Left ventricle myocardium inferior (tissue), 1 donor: Measurements from ENCODE around the gene RPS16. TPM values are rescaled to one million over a fixed set of nuclear protein-coding genes. Genes with fewer than 3 reads are reported as not detected.
"Not testable (repeated sequence)": the region's sequence is repeated elsewhere in the genome, so short reads cannot be mapped to it uniquely, and the experiment has no call there.

ENCODE experiments used
- DNase-seq: peaks from one replicate; pipeline ENCODE4 v3.0.0-alpha.2; 2020
- H3K27ac ChIP-seq: fragments of 200-600 bp; replicated peaks from 2 replicates; pipeline ENCODE4 v1.8.0; 2021
- H3K27me3 ChIP-seq: fragments of 200-600 bp; 2 replicates; pipeline ENCODE4 v1.8.0; 2021; ENCODE audit warnings: low read depth
- H3K36me3 ChIP-seq: fragments of 200-600 bp; 2 replicates; pipeline ENCODE4 v1.8.0; 2021
- H3K4me1 ChIP-seq: fragments of 200-600 bp; 2 replicates; pipeline ENCODE4 v1.8.0; 2021
- H3K4me3 ChIP-seq: fragments of 200-600 bp; 2 replicates; pipeline ENCODE4 v1.8.0; 2021; ENCODE audit warnings: mild to moderate bottlenecking, moderate library complexity
- H3K9me3 ChIP-seq: fragments of 200-600 bp; replicated peaks from 2 replicates; pipeline ENCODE4 v1.8.0; 2021
- intact Hi-C: fragments of 100-400 bp; cut with micrococcal nuclease; formaldehyde crosslinking; loops from one replicate; pipeline ENCODE4 v1.11.0; 2022
- total RNA-seq: library from RNA; stranded (reverse); fragmentation: NEBNext Ultra II Directional; extraction: Animal tissue kit (Norgen Biotek cat#: 25700); gene quantifications from one replicate; pipeline ENCODE4 v1.2.1, GENCODE V29; 2021
- TF ChIP-seq, protein P1 (sequence below): fragments of 200-600 bp; IDR thresholded peaks from 2 replicates; pipeline ENCODE4 v1.8.0; 2021; ENCODE audit warnings: antibody characterized with exemption, mild to moderate bottlenecking, borderline replicate concordance
- donor health status: DM: no; HTN: yes; CAD: no; lungs with severe emphysema.

RPS16 gene
- total RNA-seq, 1 donor from 2014 or later: 1,107 TPM

DNA sequence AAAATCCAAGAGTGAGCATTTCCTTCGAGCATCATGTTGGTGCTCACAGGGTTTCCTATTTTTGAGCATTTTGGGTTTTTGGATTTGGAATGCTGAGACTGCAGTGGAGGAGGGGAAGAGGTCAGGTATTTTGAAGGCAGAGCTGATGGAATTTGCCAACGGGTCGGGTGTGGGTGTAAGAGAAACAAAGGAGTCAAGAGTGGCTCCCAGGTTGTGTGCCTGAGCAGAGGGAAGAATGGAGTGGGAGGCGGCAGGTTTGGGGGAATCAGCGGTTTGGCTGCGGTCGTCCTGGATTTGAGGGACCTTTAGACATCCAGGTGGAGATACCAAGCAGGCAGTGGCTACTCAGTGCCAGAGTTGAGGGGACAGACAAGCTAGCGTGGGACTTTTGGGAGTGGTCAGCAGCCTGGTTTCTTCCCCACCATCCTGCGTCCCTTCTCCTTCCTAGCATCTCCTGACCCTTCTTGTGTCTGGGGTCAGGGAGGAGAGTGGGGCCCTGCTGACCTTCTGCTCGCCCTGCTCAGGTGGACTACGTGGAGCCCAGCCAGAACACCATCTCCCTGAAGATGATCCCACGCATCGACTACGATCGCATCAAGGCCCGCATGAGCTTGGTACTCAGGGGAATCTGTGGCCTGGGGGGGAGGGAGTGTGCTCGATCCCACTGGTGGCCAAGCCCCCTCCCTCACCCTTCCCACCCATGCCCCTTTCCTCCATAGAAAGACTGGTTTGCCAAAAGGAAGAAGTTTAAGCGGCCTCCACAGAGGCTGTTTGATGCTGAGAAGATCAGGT, 30.4 kb upstream of the RPS16 start:
- intact Hi-C loops: no loop called here
- TF ChIP-seq, protein P1, sequence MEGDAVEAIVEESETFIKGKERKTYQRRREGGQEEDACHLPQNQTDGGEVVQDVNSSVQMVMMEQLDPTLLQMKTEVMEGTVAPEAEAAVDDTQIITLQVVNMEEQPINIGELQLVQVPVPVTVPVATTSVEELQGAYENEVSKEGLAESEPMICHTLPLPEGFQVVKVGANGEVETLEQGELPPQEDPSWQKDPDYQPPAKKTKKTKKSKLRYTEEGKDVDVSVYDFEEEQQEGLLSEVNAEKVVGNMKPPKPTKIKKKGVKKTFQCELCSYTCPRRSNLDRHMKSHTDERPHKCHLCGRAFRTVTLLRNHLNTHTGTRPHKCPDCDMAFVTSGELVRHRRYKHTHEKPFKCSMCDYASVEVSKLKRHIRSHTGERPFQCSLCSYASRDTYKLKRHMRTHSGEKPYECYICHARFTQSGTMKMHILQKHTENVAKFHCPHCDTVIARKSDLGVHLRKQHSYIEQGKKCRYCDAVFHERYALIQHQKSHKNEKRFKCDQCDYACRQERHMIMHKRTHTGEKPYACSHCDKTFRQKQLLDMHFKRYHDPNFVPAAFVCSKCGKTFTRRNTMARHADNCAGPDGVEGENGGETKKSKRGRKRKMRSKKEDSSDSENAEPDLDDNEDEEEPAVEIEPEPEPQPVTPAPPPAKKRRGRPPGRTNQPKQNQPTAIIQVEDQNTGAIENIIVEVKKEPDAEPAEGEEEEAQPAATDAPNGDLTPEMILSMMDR: no peak
- H3K36me3 ChIP-seq: peaks cover 93% of the 10 kb centered on the region
- H3K9me3 ChIP-seq: no peaks in the 10 kb centered on the region
- DNase-seq: no peak
- H3K27me3 ChIP-seq: no peaks in the 10 kb centered on the region
- H3K27ac ChIP-seq: no peak overlapping the region
- H3K4me3 ChIP-seq: no peak overlapping the region
- H3K4me1 ChIP-seq: no peaks in the 10 kb centered on the region

DNA sequence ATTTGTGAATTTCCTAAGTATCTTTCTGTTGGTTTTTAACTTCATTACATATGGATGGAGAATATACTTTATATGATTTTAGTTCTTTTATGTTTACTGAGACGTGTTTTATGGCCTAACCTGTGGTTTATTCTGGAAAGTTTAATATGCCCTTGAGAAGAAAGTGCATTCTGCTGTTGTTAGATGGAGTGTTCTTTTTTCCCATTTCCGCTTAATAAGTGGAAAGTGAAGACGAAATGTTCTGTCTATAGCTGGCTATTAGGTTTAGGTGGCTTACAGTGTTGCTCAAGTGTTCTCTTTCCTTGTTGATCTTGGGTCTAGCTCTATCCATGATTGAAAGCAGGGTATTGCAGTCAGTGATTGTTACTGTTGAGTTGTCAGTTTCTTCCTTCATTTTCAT, 27.7 kb upstream of the RPS16 start:
- H3K4me1 ChIP-seq: no peaks in the 10 kb centered on the region
- TF ChIP-seq, protein P1: no peak
- no peak overlapping the region for H3K27ac ChIP-seq
- H3K36me3 ChIP-seq: peaks cover 93% of the 10 kb centered on the region
- H3K4me3 ChIP-seq: no peak overlapping the region
- intact Hi-C loops: no loop called here
- DNase-seq: no peak
- H3K27me3 ChIP-seq: no peaks in the 10 kb centered on the region
- no peaks in the 10 kb centered on the region for H3K9me3 ChIP-seq

DNA sequence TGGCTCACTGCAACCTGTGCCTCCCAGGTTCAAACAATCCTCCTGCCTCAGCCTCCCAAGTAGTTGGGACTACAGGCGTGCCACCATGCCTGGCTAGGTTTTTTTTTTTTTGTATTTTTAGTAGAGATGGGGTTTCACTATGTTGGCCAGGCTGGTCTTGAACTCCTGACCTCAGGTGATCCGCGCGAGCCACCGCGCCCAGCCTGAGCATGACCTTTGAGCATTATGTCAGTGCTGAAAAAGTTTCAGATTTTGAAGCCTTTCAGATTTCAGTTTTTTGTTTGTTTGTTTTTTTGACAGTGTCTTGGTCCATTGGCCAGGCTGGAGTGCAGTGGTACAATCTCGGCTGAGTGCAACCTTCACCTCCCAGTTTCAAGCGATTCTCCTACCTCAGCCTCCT, 15.5 kb upstream of the RPS16 start:
- H3K9me3 ChIP-seq, DNase-seq, H3K4me3 ChIP-seq, H3K27me3 ChIP-seq, intact Hi-C loops, H3K27ac ChIP-seq: not testable (repeated sequence)
- Histone ChIP-seq H3K4me1 (peaks cover 62% of the 10 kb centered on the region), H3K36me3 (peaks cover 37% of the 10 kb centered on the region)

DNA sequence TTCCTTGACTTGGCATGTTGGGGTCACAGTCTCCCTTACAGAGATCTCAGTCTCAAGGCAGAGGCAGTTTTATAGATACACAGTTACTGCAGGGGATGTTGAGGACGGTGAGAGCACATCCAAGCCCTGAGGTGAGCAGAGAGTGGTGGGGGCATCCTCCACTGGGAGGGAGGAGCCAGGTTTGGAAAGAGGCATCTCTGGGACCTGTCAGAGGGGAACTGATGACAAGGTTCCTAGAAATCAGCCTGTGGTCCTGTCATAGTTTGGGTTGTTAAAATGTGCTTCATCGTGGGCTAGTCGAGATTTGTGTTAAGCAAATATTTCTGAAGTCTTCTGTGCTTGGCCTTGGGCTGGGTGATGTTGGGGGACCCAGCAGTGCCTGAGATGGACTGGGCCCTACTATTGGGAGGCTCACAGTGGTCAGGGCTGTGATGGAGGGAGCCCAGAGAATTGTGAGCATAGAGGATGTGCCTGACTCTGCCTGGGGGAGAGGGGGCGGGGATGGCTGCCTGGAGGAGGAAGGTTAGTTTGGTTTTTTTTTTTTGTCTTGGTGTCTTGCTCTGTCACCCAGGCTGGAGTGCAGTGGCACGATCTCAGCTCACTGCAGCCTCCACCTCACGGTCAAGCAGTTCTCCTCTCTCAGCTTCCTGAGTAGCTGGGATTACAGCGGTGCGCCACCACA, 13.5 kb upstream of the RPS16 start:
- intact Hi-C loops: no loop called here
- Histone ChIP-seq H3K4me3 (no peak overlapping the region), H3K36me3 (peaks cover 30% of the 10 kb centered on the region), H3K27ac (no peak overlapping the region), H3K9me3 (no peaks in the 10 kb centered on the region), H3K27me3 (no peaks in the 10 kb centered on the region), H3K4me1 (peaks cover 80% of the 10 kb centered on the region)
- no peak for DNase-seq
- TF ChIP-seq, protein P1: no peak

DNA sequence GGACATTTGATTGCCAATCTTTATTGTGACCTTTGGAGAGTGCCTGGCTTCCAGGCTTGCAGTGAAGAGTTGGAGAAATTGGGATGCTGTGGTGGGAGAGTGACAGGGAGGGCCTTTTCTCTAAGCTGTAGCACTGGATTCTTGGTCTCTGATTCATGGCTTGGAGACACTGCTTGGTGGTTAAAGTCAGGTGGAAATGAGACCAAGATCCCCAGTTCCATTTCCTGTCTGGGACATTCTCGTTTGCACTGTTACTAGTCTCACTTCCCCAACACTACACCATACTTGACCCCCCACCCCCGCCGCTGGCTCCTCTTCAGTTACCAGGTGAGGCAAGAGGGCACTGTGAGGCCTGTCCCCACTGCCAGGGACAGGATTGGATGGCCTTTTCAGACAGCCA, 12.5 kb upstream of the RPS16 start:
- Histone ChIP-seq H3K36me3 (peaks cover 20% of the 10 kb centered on the region), H3K4me1 (peaks cover 82% of the 10 kb centered on the region), H3K27me3 (no peaks in the 10 kb centered on the region), H3K9me3 (no peaks in the 10 kb centered on the region), H3K27ac (no peak overlapping the region), H3K4me3 (no peak overlapping the region)
- no peak for DNase-seq
- intact Hi-C loops: no loop called here
- TF ChIP-seq, protein P1: no peak
